TTC549 (cell line): Measurements from ENCODE around the gene TYMS.
"Not testable (repeated sequence)": the region's sequence is repeated elsewhere in the genome, so short reads cannot be mapped to it uniquely, and the experiment has no call there.

ENCODE experiments used
- FAIRE-seq: peaks from 2 replicates; lab custom pipeline; 2012; peaks lifted over from hg19 to GRCh38; lab: Jason Lieb, UNC

The TYMS gene

DNA sequence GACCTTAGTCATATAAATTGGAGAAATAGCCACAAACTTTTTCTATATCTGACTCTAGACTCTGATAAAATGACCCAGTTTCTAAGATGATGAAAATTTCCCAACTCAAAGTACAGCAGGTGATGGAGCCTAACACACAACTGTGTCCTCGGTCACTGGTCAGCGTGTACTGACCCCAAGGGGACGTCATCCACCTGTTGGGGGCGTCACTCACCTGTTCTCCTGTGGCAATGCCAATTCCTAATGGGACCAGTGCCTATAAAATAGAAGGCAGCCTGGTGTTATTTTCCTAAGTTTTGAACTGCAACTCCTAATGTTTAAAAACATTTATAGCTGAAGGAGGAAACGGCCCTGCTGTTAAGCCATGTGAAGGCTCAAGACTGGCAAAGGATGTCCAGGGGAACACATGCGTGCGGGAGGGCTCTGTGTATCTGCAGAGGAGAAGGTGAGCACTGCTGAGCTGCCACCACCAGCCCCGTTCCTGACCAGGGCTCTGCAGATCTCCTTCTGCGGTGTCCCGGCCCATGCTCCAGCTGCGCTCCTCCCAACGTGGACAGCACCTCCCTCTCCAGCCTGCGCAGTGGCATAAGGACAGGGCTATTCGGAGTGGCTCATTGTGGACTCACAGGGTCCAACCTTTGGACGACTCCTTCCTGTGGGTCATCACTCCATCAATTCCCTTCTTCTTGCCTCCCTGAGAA lies 21.2 kb downstream of the TYMS start:
- no peak for FAIRE-seq

DNA sequence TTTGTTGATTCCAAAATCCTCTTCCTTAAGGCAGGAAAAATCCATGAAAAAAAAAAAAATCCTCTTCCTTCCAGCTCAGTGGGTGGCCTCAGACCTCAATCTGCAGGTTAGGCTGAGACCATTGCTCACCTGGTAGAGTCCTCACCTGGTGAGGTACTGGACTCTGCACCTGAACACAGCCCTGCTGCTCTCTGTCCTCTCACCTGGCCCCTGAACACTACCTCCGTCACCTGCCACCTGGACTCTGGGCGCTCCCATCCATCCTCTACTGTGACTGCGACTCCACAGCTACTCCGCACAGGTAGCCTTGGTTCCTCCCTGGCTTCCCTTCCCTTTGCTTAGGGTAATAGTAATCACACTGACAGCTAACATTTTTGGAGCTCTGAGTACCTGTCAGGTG lies 22.1 kb downstream of the TYMS start:
- FAIRE-seq: no peak

DNA sequence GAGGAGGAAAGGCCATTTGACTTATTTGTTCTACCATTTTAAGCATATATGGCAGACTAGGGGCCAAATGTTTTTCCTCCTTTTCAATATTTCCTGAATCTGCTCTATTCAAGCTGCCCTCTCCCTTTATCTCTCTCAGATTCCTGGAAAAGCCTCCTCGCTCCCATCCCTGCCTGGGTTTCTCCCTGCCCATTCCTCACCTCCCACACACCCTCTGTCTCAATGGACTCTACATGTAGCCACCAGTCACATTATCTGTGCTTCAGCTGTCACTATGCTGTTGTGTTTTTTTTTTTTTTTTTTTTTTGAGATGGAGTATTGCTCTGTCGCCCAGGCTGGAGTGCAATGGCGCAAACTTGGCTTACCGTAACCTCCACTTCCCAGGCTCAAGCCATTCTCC lies 22.9 kb downstream of the TYMS start:
- FAIRE-seq: no peak

DNA sequence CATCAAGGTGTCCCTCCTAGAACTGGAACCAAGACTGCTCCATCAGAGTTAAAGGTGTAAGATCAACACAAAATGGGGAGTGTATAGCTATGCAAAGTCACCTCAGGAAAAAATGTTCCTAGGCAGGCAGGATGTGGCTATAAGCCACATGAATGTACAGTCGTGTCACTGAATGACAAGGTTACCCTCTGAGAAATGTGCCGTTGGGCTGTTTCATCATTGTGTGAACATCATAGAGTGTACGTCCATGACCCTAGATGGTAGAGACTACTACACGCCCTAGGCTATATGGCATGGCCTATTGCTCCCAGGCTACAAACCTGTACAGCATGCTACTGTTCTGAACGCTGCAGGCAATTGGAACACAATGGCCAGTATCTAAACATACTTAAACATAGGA lies 24.5 kb downstream of the TYMS start:
- no peak for FAIRE-seq

DNA sequence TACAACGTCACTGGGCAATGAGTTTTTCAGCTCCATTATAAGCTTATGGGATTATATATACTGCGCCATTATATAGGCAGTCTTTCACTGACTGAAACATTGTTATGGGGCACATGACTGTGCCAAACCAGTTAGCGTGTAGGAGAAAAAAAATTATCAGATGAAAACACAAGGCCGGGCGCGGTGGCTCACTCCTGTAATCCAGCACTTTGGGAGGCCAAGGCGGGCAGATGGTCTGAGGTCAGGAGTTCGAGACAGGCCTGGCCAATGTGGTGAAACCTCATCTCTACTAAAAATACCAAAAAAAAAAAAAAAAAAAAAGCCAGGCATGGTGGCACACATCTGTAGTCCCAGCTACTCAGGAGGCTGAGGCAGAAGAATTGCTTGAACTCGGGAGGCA lies 25.0 kb downstream of the TYMS start:
- not testable (repeated sequence) for FAIRE-seq

DNA sequence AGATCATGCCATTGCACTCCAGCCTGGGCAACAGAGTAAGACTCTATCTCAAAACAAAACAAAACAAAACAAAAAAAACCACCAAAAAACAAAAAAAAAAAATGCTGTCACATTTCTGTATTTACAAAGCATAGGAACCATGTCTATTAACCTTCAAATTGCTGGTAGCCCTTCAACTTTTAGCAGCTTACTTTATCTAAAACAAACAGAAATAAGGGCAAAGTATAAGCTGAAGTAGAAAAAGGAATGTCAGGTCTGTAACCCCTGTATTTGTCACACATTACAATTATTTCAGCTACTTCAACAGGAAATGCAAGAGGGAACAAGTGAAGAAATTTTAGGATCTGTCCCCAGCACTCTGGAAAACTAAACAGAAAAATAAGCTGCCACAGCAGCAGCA lies 25.4 kb downstream of the TYMS start:
- no peak for FAIRE-seq

DNA sequence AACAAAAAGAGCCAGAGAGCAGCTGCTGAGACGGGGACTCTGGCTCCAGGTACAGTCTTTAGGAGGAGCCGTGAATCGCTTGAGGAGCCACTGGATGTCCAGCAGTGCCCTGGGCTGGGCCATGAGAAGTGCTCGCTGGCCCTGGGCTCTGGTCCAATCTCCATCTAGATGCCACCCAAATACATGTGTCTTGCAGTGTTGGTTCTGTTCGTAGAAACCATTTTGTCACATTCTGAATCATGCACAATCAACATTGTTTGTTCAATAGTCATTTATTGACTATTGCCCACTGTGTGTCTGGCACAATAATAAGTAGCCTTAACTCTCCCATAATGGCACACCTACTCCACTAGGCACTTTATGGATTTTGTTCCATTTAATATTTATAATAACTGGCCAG lies 26.1 kb downstream of the TYMS start:
- no peak for FAIRE-seq

DNA sequence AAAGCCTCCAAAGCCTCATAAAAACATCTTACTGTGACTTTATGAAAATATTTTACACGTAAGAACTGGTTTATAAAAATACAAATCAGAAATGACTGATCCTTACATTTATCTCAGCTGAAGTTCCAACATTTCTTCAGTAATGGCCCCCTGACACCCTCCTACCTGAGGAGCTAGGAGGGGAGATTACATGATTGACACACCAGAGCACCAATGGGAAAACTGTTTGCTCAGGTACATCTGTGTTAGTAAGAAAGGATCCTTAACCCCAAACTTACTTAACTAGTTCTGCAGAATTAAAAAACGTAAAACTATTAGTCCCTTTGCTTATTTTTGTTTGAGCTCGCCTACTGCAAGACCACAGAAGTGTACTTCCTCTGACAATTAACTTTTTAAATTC lies 28.0 kb downstream of the TYMS start:
- FAIRE-seq: no peak

DNA sequence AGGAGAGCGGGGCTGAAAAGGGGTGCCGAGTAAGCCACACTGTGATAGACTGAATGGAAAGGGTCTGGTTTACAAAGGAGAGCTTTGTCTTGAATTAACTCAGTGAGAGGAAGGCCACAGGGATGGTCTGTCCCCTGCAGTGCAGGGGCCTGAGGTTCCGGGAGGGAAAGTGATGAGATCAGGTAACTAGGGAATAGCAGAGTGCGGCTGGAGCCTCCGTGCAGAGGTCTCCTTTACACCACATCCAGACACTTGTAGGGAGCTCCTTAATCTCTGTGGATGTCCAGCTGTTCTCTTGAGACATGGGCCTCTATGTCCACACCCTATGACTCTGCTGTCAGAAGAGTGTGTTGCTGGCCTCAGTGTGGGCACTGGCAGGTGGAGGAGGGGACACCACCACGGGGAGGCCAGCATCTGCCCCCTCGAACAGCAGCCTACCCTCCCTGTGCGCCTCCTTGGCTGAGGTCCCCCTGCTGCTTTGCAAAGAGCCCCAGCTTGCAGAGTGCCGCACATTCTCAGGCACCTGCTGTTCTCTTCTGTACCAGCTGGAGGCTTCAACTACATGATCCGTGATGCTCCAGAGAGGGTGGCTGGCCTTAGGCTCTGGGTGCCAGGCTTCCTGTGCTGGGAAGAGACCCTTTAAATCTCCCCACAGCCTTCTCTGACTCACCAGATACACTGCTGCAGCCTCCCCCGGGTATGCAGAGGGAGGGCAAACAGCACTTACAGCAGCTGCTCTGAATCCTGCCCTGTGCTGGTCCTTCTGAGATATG lies 29.1 kb downstream of the TYMS start:
- no peak for FAIRE-seq

DNA sequence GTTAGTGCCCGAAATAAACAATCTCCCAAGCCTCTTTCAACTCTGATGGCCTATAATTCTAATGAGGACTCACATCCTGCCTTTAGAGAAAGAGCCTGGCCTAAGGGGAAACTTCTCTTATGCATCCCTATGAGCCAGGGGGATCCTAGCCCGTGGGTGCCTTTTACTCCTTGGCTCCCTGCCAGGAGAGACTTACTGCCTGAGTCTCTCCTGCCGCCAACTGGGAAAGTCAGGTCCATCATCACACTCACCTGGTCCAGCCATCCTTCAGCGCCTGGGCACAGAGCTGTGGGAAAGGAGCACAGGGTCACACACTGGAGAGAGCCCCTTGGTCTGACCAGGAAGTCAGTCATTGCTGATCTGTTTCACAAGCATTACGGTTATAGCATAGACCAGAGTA lies 30.9 kb downstream of the TYMS start:
- FAIRE-seq: no peak

DNA sequence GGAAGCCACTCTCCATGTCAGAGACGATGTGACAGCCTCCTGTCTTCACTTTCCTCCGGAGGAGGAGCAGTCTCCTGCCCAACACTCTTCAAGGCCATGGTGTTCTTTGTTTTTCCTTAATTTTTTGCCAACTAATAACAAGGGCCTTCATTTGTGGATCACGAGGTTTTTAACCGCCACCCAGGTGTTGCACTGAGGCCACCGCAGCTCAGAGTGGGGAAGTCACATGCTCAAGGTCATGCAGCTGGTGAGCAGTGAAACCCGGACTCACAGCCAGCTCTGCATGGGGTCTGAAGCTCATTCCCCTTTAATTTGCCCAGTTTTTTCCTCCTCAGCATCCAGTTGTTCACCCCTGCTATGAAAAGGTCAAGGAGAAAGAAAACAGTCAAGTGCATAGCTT lies 35.4 kb downstream of the TYMS start:
- no peak for FAIRE-seq

DNA sequence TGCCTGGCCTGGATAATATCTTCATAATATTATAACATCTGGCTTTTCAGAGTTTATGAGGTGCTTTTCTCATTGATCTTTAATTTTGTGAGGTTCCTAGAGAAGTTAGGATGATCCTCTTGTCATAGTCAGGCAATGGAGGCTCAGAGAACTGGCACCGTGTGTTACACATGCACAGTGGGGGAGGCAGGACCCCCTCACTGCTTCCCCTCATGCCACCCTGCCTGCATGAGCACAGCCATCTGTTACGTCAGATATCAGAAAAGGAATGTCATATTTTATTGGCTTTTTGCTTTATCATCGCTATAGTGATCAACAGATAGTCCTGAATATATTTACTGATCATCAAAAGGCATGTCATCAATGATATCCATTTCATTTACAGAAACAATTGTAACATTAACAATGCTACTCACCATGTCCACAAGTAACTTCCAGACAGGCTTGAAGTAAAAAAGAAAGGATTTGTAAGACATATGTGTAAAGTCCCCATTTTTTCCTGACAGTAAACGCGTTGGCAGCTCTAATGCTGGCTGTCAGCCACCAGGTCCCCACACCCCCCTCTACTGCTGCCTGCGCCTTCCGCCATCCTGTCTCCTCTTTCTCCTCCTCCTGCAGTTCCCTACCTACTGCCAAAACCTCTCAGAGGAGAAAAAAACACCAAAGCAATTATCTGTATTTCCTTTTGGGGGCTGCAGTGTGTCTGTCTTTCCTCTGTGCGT lies 36.2 kb downstream of the TYMS start:
- no peak for FAIRE-seq

DNA sequence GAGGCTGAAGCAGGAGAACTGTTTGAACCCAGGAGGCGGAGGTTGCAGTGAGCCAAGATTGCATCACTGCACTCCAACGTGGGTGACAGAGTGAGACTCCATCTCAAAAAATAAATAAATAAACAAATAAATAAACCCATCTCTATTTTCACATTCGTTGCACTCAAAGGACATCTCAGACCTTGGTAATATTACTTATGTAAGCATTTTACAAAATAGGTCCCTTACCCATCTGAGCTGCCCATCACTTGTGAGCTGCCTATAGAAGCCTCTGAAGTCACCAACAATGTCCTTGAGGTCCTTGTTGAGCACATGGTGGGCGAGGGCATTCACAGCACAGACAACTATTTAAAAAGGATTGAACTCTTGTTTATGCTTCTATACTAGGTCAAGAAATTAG lies 39.6 kb downstream of the TYMS start:
- no peak for FAIRE-seq

DNA sequence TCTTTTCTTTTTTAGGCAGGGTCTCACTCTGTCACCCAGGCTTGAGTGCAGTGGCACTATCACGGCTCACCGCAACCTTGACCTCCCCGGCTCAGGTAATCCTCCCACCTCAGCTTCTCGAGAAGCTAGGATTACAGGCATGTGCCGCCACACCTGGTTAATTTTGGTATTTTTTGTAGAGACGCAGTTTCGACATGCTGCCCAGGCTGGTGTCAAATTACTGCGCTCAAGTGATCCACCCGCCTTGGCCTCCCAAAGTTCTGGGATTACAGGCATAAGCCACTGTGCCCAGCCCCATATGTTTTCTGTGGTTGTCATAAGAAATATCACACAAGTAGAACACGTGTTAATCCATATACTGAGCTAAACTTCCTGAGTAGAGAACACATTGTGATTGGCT lies 40.3 kb downstream of the TYMS start:
- FAIRE-seq: no peak

DNA sequence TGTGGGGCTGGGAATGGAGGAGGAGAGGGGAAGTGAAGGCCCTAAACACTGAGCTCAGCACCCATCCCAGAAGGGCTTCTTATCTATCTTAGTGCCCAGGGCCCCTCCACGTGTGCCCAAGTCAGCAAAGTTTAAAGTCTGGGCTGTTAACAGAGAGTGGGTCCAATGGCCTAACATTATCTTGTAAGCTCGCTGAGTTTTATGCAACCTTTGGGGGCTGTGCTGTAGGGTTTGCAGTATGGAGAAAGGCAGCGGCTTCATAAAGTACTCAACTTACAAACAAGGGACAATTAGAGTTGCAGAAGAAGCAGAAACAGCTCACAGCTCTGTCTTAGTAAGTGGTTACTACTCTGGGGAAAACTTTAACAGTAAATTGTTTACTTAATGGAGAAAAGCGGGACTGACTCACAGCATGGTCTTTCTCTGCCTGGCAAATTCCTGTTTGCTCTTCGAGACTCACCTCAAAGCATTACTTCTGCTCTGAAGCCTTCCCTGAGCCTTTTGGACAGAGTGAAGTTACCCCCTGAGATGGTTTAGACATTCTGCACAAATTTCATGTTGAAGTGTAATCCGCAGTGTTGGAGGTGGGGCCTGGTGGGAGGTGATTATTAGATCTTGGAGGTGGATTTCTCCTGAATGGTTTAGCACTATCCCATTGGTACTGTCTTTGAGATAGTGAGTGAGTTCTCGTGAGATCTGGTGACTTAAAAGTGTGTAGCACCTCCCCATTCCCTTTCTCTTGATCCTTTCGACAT lies 45.9 kb downstream of the TYMS start:
- no peak for FAIRE-seq

DNA sequence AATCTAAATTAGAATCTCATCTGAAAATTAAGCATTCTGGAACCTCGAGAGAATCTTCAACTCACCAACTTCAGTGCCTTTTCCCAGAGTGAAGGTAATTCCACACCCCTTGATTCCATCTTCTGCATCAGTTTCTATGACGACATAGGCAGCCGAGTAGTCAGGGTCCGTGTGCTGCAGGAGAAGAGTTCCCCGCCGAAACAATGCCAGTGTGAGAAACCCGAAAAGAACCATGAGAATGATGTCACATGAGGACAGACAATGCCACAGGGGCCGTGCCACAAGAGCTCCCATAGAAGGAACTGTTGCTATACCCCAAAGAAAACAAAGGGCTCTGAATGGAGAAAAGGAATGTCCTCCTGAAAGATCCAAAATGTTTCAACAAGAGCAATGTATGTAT lies 49.0 kb downstream of the TYMS start:
- no peak for FAIRE-seq

DNA sequence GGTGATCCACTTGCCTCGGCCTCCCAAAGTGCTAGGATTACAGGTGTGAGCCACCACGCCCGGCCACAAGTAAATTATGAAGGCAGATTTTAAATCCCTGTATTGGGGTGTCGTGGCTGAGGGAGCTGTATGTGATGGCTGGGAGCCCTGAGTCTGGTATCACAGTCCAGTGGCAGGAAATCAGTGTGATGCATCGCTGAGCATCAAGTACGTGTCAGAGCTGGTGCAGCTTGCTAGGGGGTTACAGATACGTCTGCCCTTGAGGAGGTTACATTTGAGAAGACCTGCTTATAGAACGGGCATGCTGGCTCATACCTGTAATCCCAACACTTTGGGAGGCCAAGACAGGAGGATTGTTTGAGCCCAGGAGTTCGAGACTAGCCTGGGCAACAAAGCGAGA lies 50.6 kb downstream of the TYMS start:
- no peak for FAIRE-seq

DNA sequence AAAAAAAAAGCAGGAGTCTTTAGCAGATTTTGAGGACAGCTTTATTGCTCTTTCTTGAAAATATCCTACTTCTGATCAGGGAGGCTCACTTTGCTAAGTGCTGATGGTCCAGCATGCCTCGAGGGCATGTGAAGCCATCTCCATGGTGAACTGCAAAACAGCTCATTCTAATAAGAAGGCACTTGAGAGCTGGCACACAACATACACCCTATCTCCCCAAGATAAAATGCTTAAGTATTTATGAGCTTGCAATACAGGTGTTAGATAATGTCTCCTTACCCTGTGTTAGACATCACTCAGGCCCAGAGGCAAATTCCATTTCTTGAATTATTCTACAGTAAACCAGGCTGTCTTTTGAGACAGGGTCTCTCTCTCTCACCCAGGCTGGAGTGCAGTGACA lies 52.3 kb downstream of the TYMS start:
- FAIRE-seq: no peak

DNA sequence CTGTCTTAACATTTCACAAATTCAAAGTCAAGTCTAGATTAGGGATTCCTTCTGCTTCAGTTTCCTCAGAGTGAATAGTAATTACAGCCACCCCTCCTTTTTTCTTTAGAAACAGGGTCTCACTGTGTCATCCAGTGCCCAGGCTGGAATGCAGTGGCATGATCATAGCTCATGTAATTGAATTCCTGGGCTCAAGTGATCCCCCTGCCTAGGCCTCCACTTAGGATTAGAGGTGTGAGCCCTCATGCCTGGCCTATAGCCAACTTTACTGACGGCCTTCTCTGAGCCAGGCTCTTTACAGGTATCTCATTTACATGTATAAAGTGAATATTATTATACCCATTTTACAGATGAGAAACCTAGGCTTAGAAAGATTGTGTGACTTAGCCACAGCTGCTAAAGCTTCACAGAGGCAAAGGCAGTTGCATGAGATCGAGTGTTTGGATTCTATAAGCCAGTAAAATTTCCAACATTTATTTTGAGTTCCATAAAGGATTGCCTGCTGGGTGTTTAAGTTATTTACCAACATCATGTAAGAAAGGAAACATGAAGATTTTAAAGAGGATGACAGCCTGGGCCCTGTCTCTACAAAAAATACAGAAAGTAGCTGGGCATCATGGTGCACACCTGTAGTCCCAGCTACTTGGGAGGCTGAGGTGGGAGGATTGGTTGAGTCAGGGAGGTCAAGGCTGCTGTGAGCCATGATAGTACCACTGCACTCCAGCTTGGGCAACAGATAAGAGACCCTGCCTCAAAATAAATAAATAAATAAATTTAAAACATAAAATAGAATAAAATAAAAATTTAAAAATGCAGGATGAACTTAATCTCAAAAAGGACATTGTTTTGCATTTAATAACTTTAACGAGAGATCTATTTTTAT lies 53.2 kb downstream of the TYMS start:
- no peak for FAIRE-seq

DNA sequence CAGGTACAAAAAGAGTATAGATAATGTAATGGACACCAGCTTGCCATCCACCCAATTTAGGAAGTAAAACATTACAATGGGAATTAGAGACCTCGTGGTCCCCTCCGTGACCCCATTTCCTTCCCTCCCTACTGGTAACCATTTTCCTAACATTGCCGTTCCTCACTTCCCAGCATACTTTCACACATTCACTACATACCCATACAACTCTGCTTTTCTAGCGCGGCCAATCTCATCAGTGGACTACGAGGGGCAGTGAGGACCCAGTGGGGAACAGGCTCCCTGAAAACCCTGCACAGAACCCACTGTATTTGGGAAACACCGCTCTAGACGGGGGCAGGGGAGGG lies 53.8 kb downstream of the TYMS start:
- FAIRE-seq: no peak

DNA sequence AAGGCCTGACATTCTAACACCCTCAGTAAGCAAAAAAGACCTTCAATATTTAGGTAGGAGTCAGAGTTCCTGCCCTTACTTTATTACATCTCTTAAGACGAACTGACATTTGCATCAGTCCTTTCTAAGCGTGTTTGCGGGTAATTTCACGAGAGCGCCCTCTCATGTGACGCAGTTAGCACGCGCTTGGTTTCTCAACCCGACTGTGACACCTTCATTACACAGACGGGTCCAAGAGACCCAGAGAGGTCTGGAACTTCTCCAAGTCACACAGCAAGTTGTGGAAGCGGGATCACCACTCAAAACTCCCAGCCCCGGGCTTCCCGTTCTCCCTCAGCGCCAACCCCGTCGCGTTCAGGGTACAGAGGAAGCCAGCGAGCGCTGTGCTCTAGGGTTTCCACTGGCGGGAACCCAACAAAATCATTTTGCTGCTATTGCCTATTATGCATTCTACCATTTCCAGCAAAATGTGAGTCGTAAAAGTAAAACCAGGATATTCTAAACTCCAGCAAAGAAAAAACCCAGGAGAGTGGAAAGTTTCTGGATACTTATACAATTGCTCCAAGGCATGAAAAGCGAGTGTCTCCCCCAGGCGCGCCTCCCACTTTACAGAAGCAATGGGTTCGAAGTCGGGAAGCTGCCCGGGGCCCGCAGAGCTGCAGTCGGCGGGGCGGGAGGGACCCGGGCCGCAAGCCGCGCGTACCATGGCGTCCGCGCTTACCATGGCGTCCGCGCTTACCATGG lies 54.4 kb downstream of the TYMS start:
- no peak for FAIRE-seq
